Left lung (tissue), 10 donors: ENCODE measurements around the gene GPC3. TPM values are rescaled to one million over a fixed set of nuclear protein-coding genes. Genes with fewer than 3 reads are reported as not detected.

Source experiments
- ATAC-seq: fragments of 200-7000 bp; cut with Tn5 transposase; one replicate; pipeline ENCODE4 v1.9.1; 2020; ENCODE audit warnings: moderate library complexity
- DNase-seq, 4 donors: peaks; one replicate each; pipeline ENCODE4 v3.0.0-alpha.2; 2013 to 2020
- H3K27ac ChIP-seq, 2 donors: fragments of 200-600 bp; sonication (generic) in 1 of 2; one replicate each; pipeline versions ENCODE4 v1.5.0 to v1.8.0; 2020 to 2021
- H3K27me3 ChIP-seq, 2 donors: fragments of 200-600 bp; sonication (generic) in 1 of 2; one replicate each; pipeline versions ENCODE4 v1.5.0 to v1.8.0; 2020 to 2021
- H3K36me3 ChIP-seq, 2 donors: fragments of 200-600 bp; sonication (generic) in 1 of 2; one replicate each; pipeline versions ENCODE4 v1.5.0 to v1.8.0; 2020 to 2021
- H3K4me1 ChIP-seq, 2 donors: fragments of 200-600 bp; one replicate each; pipeline ENCODE4 v1.8.0; 2021
- H3K4me3 ChIP-seq, 2 donors: fragments of 200-600 bp; sonication (generic) in 1 of 2; one replicate each; pipeline versions ENCODE4 v1.5.0 to v1.8.0; 2020 to 2021; ENCODE audit warnings: mild to moderate bottlenecking in 1 of 2
- H3K9me3 ChIP-seq, 2 donors: fragments of 200-600 bp; sonication (generic) in 1 of 2; one replicate each; pipeline versions ENCODE4 v1.5.0 to v1.8.0; 2020 to 2021
- intact Hi-C, 2 donors: fragments of 100-400 bp; cut with DNase I; formaldehyde crosslinking; loops; one replicate each; pipeline versions ENCODE4 v1.11.2 to v1.14.2; 2022
- polyA plus RNA-seq, 6 donors: library from polyadenylated mRNA; unstranded; fragments of 120-200 nt; gene quantifications; one replicate each; pipeline ENCODE4 v1.2.1, GENCODE V29; 2013; ENCODE audit not compliant: insufficient read length in 6 of 6
- total RNA-seq, 2 donors: library from RNA; stranded (reverse); fragmentation: NEBNext Ultra II Directional; extraction: Animal tissue kit (Norgen Biotek cat#: 25700); gene quantifications; one replicate each; pipeline ENCODE4 v1.2.1, GENCODE V29; 2021
- TF ChIP-seq, protein P1 (sequence below), 2 donors: fragments of 200-600 bp; sonication (generic) in 1 of 2; IDR thresholded peaks; one replicate each; pipeline versions ENCODE4 v1.5.0 to v1.8.0; 2021; ENCODE audit warnings: antibody characterized with exemption in 2 of 2
- donor health status: DM: no; HTN: yes; CAD: no.
- donor health status: DM: no; HTN: no; CAD: no.

GPC3 gene
- total and polyA plus RNA-seq, 8 donors = 42.1 to 581 (median 448) TPM

DNA sequence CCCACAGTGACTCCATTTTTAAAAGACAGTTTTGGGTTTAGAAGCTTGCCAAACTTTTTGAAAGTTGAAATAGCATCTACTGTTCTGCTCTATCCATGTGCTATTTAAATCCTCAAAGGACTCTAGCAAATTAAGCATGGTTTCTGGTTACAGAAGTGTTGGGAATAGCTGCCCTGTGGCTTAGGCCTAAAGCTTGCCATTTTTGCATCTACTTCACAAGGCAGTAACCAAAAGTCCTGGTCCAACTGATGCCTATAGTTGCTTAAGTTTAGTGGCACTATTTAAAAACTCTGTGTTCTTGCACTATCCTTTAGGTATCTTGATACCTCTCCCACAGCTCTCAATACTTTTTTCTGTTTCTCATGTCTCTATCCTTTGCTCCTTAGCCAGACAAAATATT is 319.1 kb downstream of the GPC3 start:
- TF ChIP-seq, protein P1, sequence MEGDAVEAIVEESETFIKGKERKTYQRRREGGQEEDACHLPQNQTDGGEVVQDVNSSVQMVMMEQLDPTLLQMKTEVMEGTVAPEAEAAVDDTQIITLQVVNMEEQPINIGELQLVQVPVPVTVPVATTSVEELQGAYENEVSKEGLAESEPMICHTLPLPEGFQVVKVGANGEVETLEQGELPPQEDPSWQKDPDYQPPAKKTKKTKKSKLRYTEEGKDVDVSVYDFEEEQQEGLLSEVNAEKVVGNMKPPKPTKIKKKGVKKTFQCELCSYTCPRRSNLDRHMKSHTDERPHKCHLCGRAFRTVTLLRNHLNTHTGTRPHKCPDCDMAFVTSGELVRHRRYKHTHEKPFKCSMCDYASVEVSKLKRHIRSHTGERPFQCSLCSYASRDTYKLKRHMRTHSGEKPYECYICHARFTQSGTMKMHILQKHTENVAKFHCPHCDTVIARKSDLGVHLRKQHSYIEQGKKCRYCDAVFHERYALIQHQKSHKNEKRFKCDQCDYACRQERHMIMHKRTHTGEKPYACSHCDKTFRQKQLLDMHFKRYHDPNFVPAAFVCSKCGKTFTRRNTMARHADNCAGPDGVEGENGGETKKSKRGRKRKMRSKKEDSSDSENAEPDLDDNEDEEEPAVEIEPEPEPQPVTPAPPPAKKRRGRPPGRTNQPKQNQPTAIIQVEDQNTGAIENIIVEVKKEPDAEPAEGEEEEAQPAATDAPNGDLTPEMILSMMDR (IDR thresholded peaks at IDR 0.05) = no peak
- Histone ChIP-seq H3K4me1 (no peaks in the 10 kb centered on the region), H3K36me3 (no peaks in the 10 kb centered on the region), H3K27me3 (no peaks in the 10 kb centered on the region), H3K4me3 (no peak overlapping the region), H3K27ac (no peak overlapping the region), H3K9me3 (no peaks in the 10 kb centered on the region)
- intact Hi-C loops = no loop called here
- no peak for ATAC-seq
- DNase-seq = no peak

DNA sequence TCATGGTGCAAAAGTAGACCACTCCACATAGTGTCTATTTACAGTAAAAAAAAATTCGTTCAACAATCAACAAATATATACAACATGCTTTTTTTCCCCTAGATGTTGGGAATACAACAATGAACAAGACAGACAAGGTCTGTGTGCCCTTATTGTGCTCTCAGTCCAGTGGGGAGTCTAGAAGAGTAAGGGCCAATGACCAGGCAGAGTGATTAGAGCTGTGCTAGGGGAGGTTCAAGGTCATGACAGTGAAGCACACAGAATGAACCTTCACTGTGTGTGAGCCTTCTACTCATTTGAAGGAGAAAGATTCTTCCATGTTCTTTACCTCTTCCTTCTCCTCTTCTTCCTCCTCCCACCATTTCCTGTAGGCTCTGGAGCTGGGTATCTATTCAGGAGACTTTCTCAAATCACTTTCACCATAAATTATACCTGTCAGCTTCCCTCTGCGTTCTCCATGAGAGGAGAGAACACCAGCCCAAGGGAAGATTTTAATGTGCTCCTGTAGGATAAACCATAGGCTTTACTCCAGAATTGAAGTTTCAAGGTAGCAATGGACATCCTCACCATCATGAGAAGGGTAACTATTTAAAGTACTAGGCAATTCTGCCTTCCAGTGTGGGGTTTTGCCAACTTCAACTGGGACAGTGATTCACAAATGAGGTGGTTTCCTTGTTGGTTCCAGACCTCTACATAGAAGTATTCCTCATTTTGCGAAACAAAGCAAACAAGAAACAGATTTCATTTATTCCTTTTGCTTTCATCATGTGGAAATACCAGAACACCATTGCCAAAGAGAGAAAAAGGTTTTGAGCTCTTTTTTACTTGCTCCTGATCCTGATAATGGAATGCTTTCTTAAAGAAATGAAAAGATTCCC is 323.2 kb downstream of the GPC3 start:
- Histone ChIP-seq H3K9me3 (no peaks in the 10 kb centered on the region), H3K4me3 (no peak overlapping the region), H3K36me3 (no peaks in the 10 kb centered on the region), H3K4me1 (no peaks in the 10 kb centered on the region), H3K27me3 (no peaks in the 10 kb centered on the region), H3K27ac (no peak overlapping the region)
- ATAC-seq = no peak
- intact Hi-C loops = no loop called here
- TF ChIP-seq, protein P1 (IDR thresholded peaks at IDR 0.05) = no peak
- no peak for DNase-seq

DNA sequence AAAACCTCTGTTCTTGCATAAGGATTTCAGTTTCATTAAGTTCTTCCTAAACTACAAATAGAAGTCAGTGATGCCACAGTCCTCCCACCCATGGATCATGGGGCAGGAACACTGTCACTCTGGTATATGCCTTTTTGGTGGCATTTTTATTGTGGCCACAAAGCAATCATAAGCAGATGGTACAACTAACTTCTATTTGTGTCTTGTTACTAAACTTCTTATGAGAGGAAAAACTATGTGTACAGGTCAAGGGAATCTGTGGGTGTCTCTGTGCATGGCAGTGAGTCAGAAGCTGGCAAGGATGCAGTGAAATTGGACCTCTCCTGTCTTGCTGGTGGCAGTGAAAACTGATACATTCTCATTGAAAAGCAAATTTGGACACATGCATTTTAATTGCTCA is 325.1 kb downstream of the GPC3 start:
- Histone ChIP-seq H3K36me3 (no peaks in the 10 kb centered on the region), H3K27ac (no peak overlapping the region), H3K4me1 (peaks cover 0 to 4% of the 10 kb centered on the region in 2 donors), H3K27me3 (no peaks in the 10 kb centered on the region), H3K9me3 (no peaks in the 10 kb centered on the region), H3K4me3 (no peak overlapping the region)
- TF ChIP-seq, protein P1 (IDR thresholded peaks at IDR 0.05) = no peak
- ATAC-seq (no peak), DNase-seq (no peak)
- intact Hi-C loops = no loop called here

DNA sequence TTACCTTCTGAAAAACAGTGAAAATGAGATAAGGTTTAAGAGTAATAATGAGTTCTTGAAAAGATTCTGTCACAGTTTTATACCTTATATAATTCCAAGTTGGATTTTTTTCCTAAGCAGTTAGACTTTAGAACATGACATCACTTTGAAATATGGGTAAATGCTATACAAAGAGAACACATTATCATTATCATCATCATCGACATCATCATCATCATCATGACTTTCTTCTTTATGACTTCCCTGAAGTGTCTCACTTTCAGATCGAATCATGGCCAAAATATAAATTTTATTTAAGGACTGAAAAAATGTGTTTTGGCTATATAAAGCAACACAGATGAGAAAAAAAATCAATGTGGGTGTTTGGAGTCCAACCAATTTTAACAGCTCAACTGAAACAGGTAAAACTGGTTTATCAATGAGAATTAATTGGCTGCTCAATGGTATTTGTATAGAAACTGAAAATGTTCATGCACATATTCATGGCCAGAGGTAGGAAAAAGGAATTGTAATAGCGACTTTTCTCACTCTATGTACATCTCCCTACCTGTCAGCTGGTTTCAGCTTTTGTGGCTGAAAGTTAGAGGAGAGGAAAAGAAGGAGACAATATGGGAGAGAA is 327.0 kb downstream of the GPC3 start:
- no peaks in the 10 kb centered on the region for H3K9me3 ChIP-seq
- peaks cover 0 to 4% of the 10 kb centered on the region in 2 donors for H3K4me1 ChIP-seq
- DNase-seq (no peak), ATAC-seq (no peak)
- intact Hi-C loops = no loop called here
- H3K27ac ChIP-seq = no peak overlapping the region
- no peaks in the 10 kb centered on the region for H3K36me3 ChIP-seq
- H3K27me3 ChIP-seq = peaks cover 0 to 6% of the 10 kb centered on the region in 2 donors
- no peak overlapping the region for H3K4me3 ChIP-seq
- TF ChIP-seq, protein P1 (IDR thresholded peaks at IDR 0.05) = no peak
